GM12878 (cell line): ENCODE results near the gene HBD. TPM values are rescaled to one million over a fixed set of nuclear protein-coding genes. Genes with fewer than 3 reads are reported as not detected.

Experiments
- ATAC-seq: fragments of 200-7000 bp; cut with Tn5 transposase; 3 replicates; pipeline ENCODE4 v1.9.1; 2020; ENCODE audit warnings: mild to moderate bottlenecking, moderate library complexity
- BruUV-seq: library from RNA; stranded (reverse); fragments of 400-500 nt; replicated peaks from 2 replicates; lab custom pipeline; 2021; lab: Mats Ljungman, UMichigan
- CTCF ChIA-PET: fragments of 300-600 bp; sonication (Branson Sonifier 250); formaldehyde crosslinking; extraction: SDS; loops from one replicate; lab custom pipeline; 2021; ENCODE audit warnings: inconsistent platforms; lab: Yijun Ruan, JAX
- POLR2A ChIA-PET: fragments of 350-600 bp; formaldehyde crosslinking; extraction: SDS; loops from one replicate; lab custom pipeline; 2021; ENCODE audit warnings: inconsistent platforms; lab: Charles Lee
- RAD21 ChIA-PET: fragments of 300-600 bp; sonication (Branson Sonifier 250); formaldehyde crosslinking; loops from one replicate; lab custom pipeline; 2023; ENCODE audit warnings: antibody characterized with exemption; ENCODE audit not compliant: unreplicated experiment; lab: Charles Lee
- SMC1A ChIA-PET: fragments of 300-600 bp; sonication (Branson Sonifier 250); formaldehyde crosslinking; loops from one replicate; lab custom pipeline; 2023; ENCODE audit not compliant: unreplicated experiment, uncharacterized antibody; lab: Charles Lee
- DNase-seq: peaks from one replicate; pipeline ENCODE4 v3.0.0-alpha.2; 2011; ENCODE audit warnings: low read depth, low spot score
- FAIRE-seq: peaks from 3 replicates; lab custom pipeline; 2011; peaks lifted over from hg19 to GRCh38; lab: Jason Lieb, UNC
- H2AFZ ChIP-seq: 2 replicates; pipeline ENCODE4 v1.6.0; 2011; ENCODE audit warnings: low read depth, low read length, control low read depth; ENCODE audit not compliant: control insufficient read depth
- H3K27ac ChIP-seq: 2 replicates; pipeline ENCODE4 v1.5.1; 2011; ENCODE audit warnings: control low read depth; ENCODE audit not compliant: control insufficient read depth, insufficient read depth
- H3K27me3 ChIP-seq, 2 experiments: replicated peaks in 1 of 2; 2 replicates each; pipeline versions ENCODE4 v1.6.0 to v1.6.1; 2011; ENCODE audit warnings: low read length in 1 of 2; ENCODE audit not compliant: control insufficient read depth in 2 of 2, insufficient read depth in 2 of 2
- H3K36me3 ChIP-seq, 2 experiments: 2 replicates each; pipeline ENCODE4 v1.5.1; 2011; ENCODE audit warnings: low read length in 1 of 2; ENCODE audit not compliant: control insufficient read depth in 2 of 2, insufficient read depth in 2 of 2
- H3K4me1 ChIP-seq: 2 replicates; pipeline ENCODE4 v1.6.1; 2011; ENCODE audit warnings: mild to moderate bottlenecking, low read length, moderate library complexity, mixed read lengths; ENCODE audit not compliant: control insufficient read depth, insufficient read depth
- H3K4me2 ChIP-seq: 2 replicates; pipeline ENCODE4 v1.6.0; 2011; ENCODE audit warnings: control low read depth; ENCODE audit not compliant: control insufficient read depth, insufficient read depth
- H3K4me3 ChIP-seq: fragments of 200-600 bp; sonication (generic); 2 replicates; pipeline ENCODE4 v1.5.1; 2016
- H3K79me2 ChIP-seq: 2 replicates; pipeline ENCODE4 v1.6.0; 2011; ENCODE audit warnings: low read length; ENCODE audit not compliant: control insufficient read depth, insufficient read depth
- H3K9ac ChIP-seq: 2 replicates; pipeline ENCODE4 v1.8.0; 2011; ENCODE audit warnings: low read length, control low read depth, mixed read lengths; ENCODE audit not compliant: control insufficient read depth, insufficient read depth
- H3K9me3 ChIP-seq: replicated peaks from 3 replicates; pipeline ENCODE4 v1.5.1; 2011; ENCODE audit warnings: mild to moderate bottlenecking, low read length; ENCODE audit not compliant: control insufficient read depth, insufficient read depth
- H4K20me1 ChIP-seq: 2 replicates; pipeline ENCODE4 v1.6.0; 2011; ENCODE audit not compliant: control insufficient read depth, insufficient read depth
- ATF3 ChIP-seq: IDR thresholded peaks from 2 replicates; pipeline ENCODE4 v1.6.1; 2011; ENCODE audit warnings: low read depth, mild to moderate bottlenecking, low read length, moderate library complexity, borderline replicate concordance; ENCODE audit errors: extremely low read depth
- BHLHE40 ChIP-seq, 2 experiments: fragments of 450-650 bp in 1 of 2; IDR thresholded peaks; 2 replicates each; pipeline ENCODE4 v1.6.1; 2011 to 2017; ENCODE audit warnings: low read depth in 2 of 2, borderline replicate concordance in 1 of 2, improper control_type of control experiment in 1 of 2, low read length in 1 of 2, mild to moderate bottlenecking in 1 of 2
- NBN ChIP-seq: fragments of 450-650 bp; IDR thresholded peaks from 2 replicates; pipeline ENCODE4 v1.6.1; 2016
- POLR2AphosphoS2 ChIP-seq: IDR thresholded peaks from 2 replicates; pipeline ENCODE4 v1.6.1; 2011; ENCODE audit warnings: low read depth, mild to moderate bottlenecking, low read length, improper control_type of control experiment, moderate library complexity
- SIX5 ChIP-seq: IDR thresholded peaks from 2 replicates; pipeline ENCODE4 v1.6.1; 2011; ENCODE audit warnings: mild to moderate bottlenecking, low read depth, low read length, moderate library complexity; ENCODE audit not compliant: severe bottlenecking
- SKIL ChIP-seq: fragments of 450-650 bp; IDR thresholded peaks from 2 replicates; pipeline ENCODE4 v1.6.1; 2017; ENCODE audit warnings: mild to moderate bottlenecking, low read depth, inconsistent platforms; ENCODE audit not compliant: poor library complexity, severe bottlenecking
- TCF7 ChIP-seq: IDR thresholded peaks from 2 replicates; pipeline ENCODE4 v1.6.1; 2014; ENCODE audit warnings: antibody characterized with exemption, borderline replicate concordance
- WGBS: methylation state at CpG from one replicate; pipeline ENCODE4 v1.1.6; 2016; ENCODE audit warnings: low lambda C conversion rate; ENCODE audit not compliant: insufficient replicate concordance, insufficient coverage; ENCODE audit errors: missing lambda C conversion rate; 5-methylcytosine and 5-hydroxymethylcytosine counted together
- in situ Hi-C: fragments of 300-500 bp; cut with MboI; formaldehyde crosslinking; loops from 9 replicates; pipeline ENCODE4 v1.14.3; 2018; ENCODE audit warnings: mixed read lengths
- intact Hi-C: fragments of 100-400 bp; cut with micrococcal nuclease; formaldehyde crosslinking; loops from one replicate; pipeline ENCODE4 v1.14.2; 2022; ENCODE audit not compliant: unreplicated experiment
- polyA plus RNA-seq, 11 experiments: library from polyadenylated mRNA; depleted of rRNA in 4 of 11; unstranded in 6 of 11; stranded (reverse) in 5 of 11; fragments of >200 nt; fragmentation: Nextera tagmentation in 4 of 11; fragmentation: Illumina TruSeq in 1 of 11; extraction: Ambion mirVana in 4 of 11; extraction: Trizol in 1 of 11; gene quantifications; 1 replicate in 1 of 11; 2 replicates in 10 of 11; pipeline versions ENCODE4 v1.2.1 to v1.2.3, GENCODE V29; 2011 to 2016; ENCODE audit warnings: inconsistent platforms in 2 of 11, missing spikeins in 2 of 11, low read depth in 1 of 11
- total RNA-seq, 4 experiments: library from RNA; depleted of rRNA in 3 of 4; stranded (reverse); fragments of >200 nt in 3 of 4; fragmentation: Illumina TruSeq in 1 of 4; extraction: Trizol in 1 of 4; gene quantifications; 2 replicates each; pipeline versions ENCODE4 v1.2.1 to v1.2.3, GENCODE V29; 2013 to 2021

HBD gene
- total and polyA plus RNA-seq, 10 of the 15 experiments (the other 5 are each of a cell fraction or from before 2014, with no cell fraction given), result 0.11 to 0.32 TPM; not detected in 8

- TF ChIP-seq BHLHE40 (IDR thresholded peaks at IDR 0.05; ENCODE audit: borderline replicate concordance in 1 of 2, low read depth in 2 of 2, low read length in 1 of 2), result no peak
- TF ChIP-seq POLR2AphosphoS2, result no peak
- TF ChIP-seq ATF3, result no peak
Observed at GRCh38 chr11:5265832-5266231, 31.5 kb upstream of the HBD start (continued).

GRCh38 chr11:5258543-5259262 is 24.4 kb upstream of the HBD start:
- H3K9ac ChIP-seq, result no peak overlapping the region
- no peak for TF ChIP-seq SKIL
- no peak for TF ChIP-seq NBN
- no peak for TF ChIP-seq TCF7
- TF ChIP-seq SIX5, result no peak
- TF ChIP-seq, all 136 proteins: peak for 0
- FAIRE-seq (no peak), ATAC-seq (no peak), DNase-seq (no peak)
- Histone ChIP-seq H3K4me2 (no peak overlapping the region), H4K20me1 (no peaks in the 10 kb centered on the region), H3K79me2 (no peaks in the 10 kb centered on the region), H2AFZ (no peak overlapping the region), H3K36me3 (no peaks in the 10 kb centered on the region), H3K4me1 (no peaks in the 10 kb centered on the region), H3K9me3 (no peaks in the 10 kb centered on the region), H3K27ac (no peak overlapping the region), H3K27me3 (no peaks in the 10 kb centered on the region), H3K4me3 (no peak overlapping the region)
- WGBS, result 29% methylated on average over 7 of the region's 7 CpGs
- intact Hi-C loops, result no loop called here
- ChIA-PET POLR2A (no interaction called here), CTCF (no interaction called here), RAD21 (no interaction called here), SMC1A (interaction anchor here (1.2 kb wide), 1 partner anchor 9 kb away, joined by 3 read pairs; no protein-coding TSS in a partner anchor)
- in situ Hi-C loops, result no loop called here
- no TSS peak for BruUV-seq
